PC-3 (cell line): Measurements from ENCODE around the gene CHRDL2. TPM values are rescaled to one million over a fixed set of nuclear protein-coding genes. Genes with fewer than 3 reads are reported as not detected.

Experiments
- ATAC-seq: fragments of 200-7000 bp; cut with Tn5 transposase; 2 replicates; pipeline ENCODE4 v1.9.1; 2020; ENCODE audit warnings: mild to moderate bottlenecking, moderate library complexity
- BruUV-seq: library from RNA; stranded (reverse); fragments of 400-500 nt; replicated peaks from 2 replicates; lab custom pipeline; 2021; lab: Mats Ljungman, UMichigan
- CTCF ChIA-PET: fragments of 300-600 bp; sonication (Branson Sonifier 250); formaldehyde crosslinking; loops from one replicate; lab custom pipeline; 2022; ENCODE audit warnings: antibody characterized with exemption; lab: Charles Lee
- POLR2A ChIA-PET: fragments of 300-600 bp; sonication (Branson Sonifier 250); formaldehyde crosslinking; loops from one replicate; lab custom pipeline; 2022; ENCODE audit warnings: antibody characterized with exemption; ENCODE audit not compliant: unreplicated experiment; lab: Charles Lee
- DNase-seq: peaks from one replicate; pipeline ENCODE4 v3.0.0-alpha.2; 2015
- H2AFZ ChIP-seq: fragments of 300-600 bp; sonication (generic); 2 replicates; pipeline ENCODE4 v1.6.0; 2016; ENCODE audit warnings: antibody characterized with exemption, low read length
- H3F3A ChIP-seq: fragments of 300-600 bp; sonication (generic); one replicate; pipeline ENCODE4 v1.6.0; 2017; ENCODE audit warnings: antibody characterized with exemption, low read length, control low read depth, mild to moderate bottlenecking; ENCODE audit not compliant: unreplicated experiment
- H3K27ac ChIP-seq: fragments of 300-600 bp; sonication (generic); 2 replicates; pipeline ENCODE4 v1.5.1; 2016; ENCODE audit warnings: mild to moderate bottlenecking, low read length
- H3K27me3 ChIP-seq: fragments of 300-600 bp; sonication (generic); 2 replicates; pipeline ENCODE4 v1.6.1; 2016; ENCODE audit warnings: low read length, mixed read lengths
- H3K36me3 ChIP-seq: fragments of 300-600 bp; sonication (generic); 2 replicates; pipeline ENCODE4 v1.6.1; 2016; ENCODE audit warnings: low read depth, mixed run types, low read length, mixed read lengths
- H3K4me1 ChIP-seq: fragments of 300-600 bp; sonication (generic); 2 replicates; pipeline ENCODE4 v1.5.1; 2016; ENCODE audit warnings: low read length; ENCODE audit not compliant: insufficient read depth
- H3K4me2 ChIP-seq: fragments of 300-600 bp; sonication (generic); 2 replicates; pipeline ENCODE4 v1.6.0; 2016; ENCODE audit warnings: low read length
- H3K4me3 ChIP-seq: fragments of 300-600 bp; sonication (generic); 2 replicates; pipeline ENCODE4 v1.5.1; 2016; ENCODE audit warnings: mild to moderate bottlenecking, low read length, mixed read lengths
- H3K79me2 ChIP-seq: fragments of 300-600 bp; sonication (generic); 2 replicates; pipeline ENCODE4 v1.6.1; 2017; ENCODE audit warnings: low read length, mixed read lengths
- H3K9ac ChIP-seq: fragments of 300-600 bp; sonication (generic); 2 replicates; pipeline ENCODE4 v1.6.0; 2016; ENCODE audit warnings: mild to moderate bottlenecking, low read length
- H3K9me2 ChIP-seq: fragments of 300-600 bp; sonication (generic); replicated peaks from 2 replicates; pipeline ENCODE4 v1.6.1; 2016; ENCODE audit warnings: mixed run types, low read length, mixed read lengths
- H3K9me3 ChIP-seq: fragments of 300-600 bp; sonication (generic); 2 replicates; pipeline ENCODE4 v1.6.1; 2016; ENCODE audit warnings: low read length, mixed read lengths
- H4K20me1 ChIP-seq: fragments of 300-600 bp; sonication (generic); 2 replicates; pipeline ENCODE4 v1.6.1; 2016; ENCODE audit warnings: low read length, mixed read lengths
- EZH2 ChIP-seq: fragments of 300-600 bp; sonication (generic); IDR thresholded peaks from one replicate; pipeline ENCODE4 v1.6.1; 2017; ENCODE audit warnings: antibody characterized with exemption, mild to moderate bottlenecking, low read length; ENCODE audit not compliant: unreplicated experiment
- EZH2phosphoT487 ChIP-seq: fragments of 300-600 bp; sonication (generic); IDR thresholded peaks from 2 replicates; pipeline ENCODE4 v1.6.1; 2018; ENCODE audit warnings: mild to moderate bottlenecking, antibody characterized with exemption, low read length, borderline replicate concordance
- intact Hi-C: fragments of 100-400 bp; cut with micrococcal nuclease; formaldehyde crosslinking; loops from 2 replicates; pipeline ENCODE4 v1.9.0; 2023
- total RNA-seq: library from RNA; depleted of rRNA; stranded (reverse); fragments of >200 nt; gene quantifications from 2 replicates; pipeline ENCODE4 v1.2.3, GENCODE V29; 2014
- TF ChIP-seq, protein P1 (sequence below): fragments of 300-600 bp; sonication (generic); conservative IDR thresholded peaks from 2 replicates; pipeline ENCODE4 v1.5.1; 2017; ENCODE audit warnings: antibody characterized with exemption, low read depth, mild to moderate bottlenecking, low read length

The CHRDL2 gene
- total RNA-seq, 1 experiment from 2014 or later = not detected

DNA sequence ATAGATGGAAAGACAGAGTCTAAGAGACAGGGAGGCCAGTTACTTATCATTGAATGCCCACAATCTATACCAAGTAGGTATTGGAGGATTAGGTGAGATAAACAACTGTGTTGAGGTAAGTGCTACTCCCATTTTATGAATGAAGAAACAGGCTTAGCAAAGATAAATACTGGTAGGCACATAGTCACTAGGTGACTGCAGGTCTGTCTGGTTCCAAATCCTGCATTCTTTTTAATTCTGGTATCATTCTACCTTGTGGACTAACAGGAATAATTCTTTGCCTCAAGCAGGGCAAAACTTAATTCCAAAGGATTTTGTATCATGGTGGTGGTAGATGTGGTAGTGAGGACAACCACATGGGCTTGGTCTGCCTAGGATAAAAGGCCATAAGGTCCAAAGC is 45.8 kb upstream of the CHRDL2 start:
- Histone ChIP-seq H4K20me1 (peaks cover 27% of the 10 kb centered on the region), H3K4me2 (no peak overlapping the region), H3K9me2 (no peaks in the 10 kb centered on the region), H3F3A (no peaks in the 10 kb centered on the region), H3K36me3 (no peaks in the 10 kb centered on the region; the same call in 1 of the 2 replicates), H2AFZ (no peak overlapping the region), H3K27ac (no peak overlapping the region), H3K27me3 (no peaks in the 10 kb centered on the region), H3K4me3 (no peak overlapping the region), H3K79me2 (peaks cover 100% of the 10 kb centered on the region), H3K9me3 (no peaks in the 10 kb centered on the region), H3K4me1 (no peaks in the 10 kb centered on the region), H3K9ac (no peak overlapping the region)
- ChIA-PET CTCF (no interaction called here), POLR2A (no interaction called here)
- no peak for TF ChIP-seq EZH2phosphoT487
- no peak for TF ChIP-seq EZH2
- TF ChIP-seq, protein P1, sequence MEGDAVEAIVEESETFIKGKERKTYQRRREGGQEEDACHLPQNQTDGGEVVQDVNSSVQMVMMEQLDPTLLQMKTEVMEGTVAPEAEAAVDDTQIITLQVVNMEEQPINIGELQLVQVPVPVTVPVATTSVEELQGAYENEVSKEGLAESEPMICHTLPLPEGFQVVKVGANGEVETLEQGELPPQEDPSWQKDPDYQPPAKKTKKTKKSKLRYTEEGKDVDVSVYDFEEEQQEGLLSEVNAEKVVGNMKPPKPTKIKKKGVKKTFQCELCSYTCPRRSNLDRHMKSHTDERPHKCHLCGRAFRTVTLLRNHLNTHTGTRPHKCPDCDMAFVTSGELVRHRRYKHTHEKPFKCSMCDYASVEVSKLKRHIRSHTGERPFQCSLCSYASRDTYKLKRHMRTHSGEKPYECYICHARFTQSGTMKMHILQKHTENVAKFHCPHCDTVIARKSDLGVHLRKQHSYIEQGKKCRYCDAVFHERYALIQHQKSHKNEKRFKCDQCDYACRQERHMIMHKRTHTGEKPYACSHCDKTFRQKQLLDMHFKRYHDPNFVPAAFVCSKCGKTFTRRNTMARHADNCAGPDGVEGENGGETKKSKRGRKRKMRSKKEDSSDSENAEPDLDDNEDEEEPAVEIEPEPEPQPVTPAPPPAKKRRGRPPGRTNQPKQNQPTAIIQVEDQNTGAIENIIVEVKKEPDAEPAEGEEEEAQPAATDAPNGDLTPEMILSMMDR = no peak
- intact Hi-C loops = no loop called here
- ATAC-seq = no peak
- BruUV-seq = no TSS peak
- no peak for DNase-seq

DNA sequence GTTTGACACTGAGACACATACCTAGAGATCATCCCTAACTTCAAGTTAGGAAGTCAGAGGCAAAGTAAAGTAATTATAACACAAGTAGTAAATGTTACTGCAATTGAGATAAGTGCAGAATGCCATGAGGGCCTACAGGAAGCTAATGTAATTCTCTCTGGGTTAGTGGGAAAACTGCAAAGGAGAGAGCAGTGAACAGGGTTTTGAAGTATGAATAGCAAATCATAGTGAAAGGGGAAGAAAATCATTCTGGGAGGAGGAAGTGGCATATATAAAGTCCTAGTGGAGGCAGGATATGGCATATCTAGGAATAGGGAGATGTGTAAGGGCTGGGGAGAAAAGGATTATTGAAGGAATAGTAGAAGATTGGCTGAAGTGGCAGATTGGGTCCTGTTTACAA is 45.3 kb upstream of the CHRDL2 start:
- Histone ChIP-seq H3K79me2 (peaks cover 100% of the 10 kb centered on the region), H3K36me3 (no peaks in the 10 kb centered on the region; the same call in 1 of the 2 replicates), H3K4me2 (no peak overlapping the region), H3F3A (no peaks in the 10 kb centered on the region), H3K9ac (no peak overlapping the region), H3K27me3 (no peaks in the 10 kb centered on the region), H3K27ac (no peak overlapping the region), H3K4me1 (no peaks in the 10 kb centered on the region), H3K9me3 (no peaks in the 10 kb centered on the region), H3K9me2 (no peaks in the 10 kb centered on the region), H2AFZ (no peak overlapping the region), H4K20me1 (peaks cover 29% of the 10 kb centered on the region), H3K4me3 (no peak overlapping the region)
- no peak for ATAC-seq
- no peak for TF ChIP-seq EZH2phosphoT487
- no peak for TF ChIP-seq EZH2
- TF ChIP-seq, protein P1 = no peak
- ChIA-PET CTCF (no interaction called here), POLR2A (no interaction called here)
- intact Hi-C loops = no loop called here
- BruUV-seq = no TSS peak
- no peak for DNase-seq

DNA sequence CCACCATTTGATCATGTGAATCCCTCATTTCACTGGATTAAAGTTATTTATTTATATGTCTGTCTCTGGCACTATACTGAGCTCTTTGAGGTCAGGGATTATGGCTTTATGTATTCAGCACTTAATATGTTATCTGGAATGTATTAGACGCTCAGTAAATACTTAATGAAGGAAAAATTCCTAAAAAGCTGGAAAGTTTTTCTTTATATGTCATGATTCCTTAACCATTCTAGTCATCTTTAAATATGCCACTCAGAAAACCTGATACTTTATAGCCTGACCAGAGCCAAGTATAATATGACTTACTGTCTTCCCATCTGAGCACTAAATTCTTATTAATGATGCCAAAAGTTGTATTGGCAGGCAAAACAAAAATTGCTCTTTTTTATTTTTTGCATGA is 44.5 kb upstream of the CHRDL2 start:
- DNase-seq = peak; percentile 9
- H3K79me2 ChIP-seq = peaks cover 100% of the 10 kb centered on the region
- no peaks in the 10 kb centered on the region for H3K9me2 ChIP-seq
- H3F3A ChIP-seq = no peaks in the 10 kb centered on the region
- no peaks in the 10 kb centered on the region for H3K4me1 ChIP-seq
- H3K9ac ChIP-seq = no peak overlapping the region
- no peak overlapping the region for H3K4me3 ChIP-seq
- no peak overlapping the region for H2AFZ ChIP-seq
- no peaks in the 10 kb centered on the region for H3K27me3 ChIP-seq
- no peaks in the 10 kb centered on the region; the same call in 1 of the 2 replicates for H3K36me3 ChIP-seq
- H4K20me1 ChIP-seq = peaks cover 29% of the 10 kb centered on the region
- no peaks in the 10 kb centered on the region for H3K9me3 ChIP-seq
- BruUV-seq = no TSS peak
- no peak overlapping the region for H3K27ac ChIP-seq
- TF ChIP-seq, protein P1 = no peak
- TF ChIP-seq EZH2phosphoT487 (no peak), EZH2 (no peak)
- intact Hi-C loops = no loop called here
- ATAC-seq = no peak
- ChIA-PET CTCF (no interaction called here), POLR2A (no interaction called here)
- H3K4me2 ChIP-seq = no peak overlapping the region
